ENCODE results near the gene GJB2.

DNA sequence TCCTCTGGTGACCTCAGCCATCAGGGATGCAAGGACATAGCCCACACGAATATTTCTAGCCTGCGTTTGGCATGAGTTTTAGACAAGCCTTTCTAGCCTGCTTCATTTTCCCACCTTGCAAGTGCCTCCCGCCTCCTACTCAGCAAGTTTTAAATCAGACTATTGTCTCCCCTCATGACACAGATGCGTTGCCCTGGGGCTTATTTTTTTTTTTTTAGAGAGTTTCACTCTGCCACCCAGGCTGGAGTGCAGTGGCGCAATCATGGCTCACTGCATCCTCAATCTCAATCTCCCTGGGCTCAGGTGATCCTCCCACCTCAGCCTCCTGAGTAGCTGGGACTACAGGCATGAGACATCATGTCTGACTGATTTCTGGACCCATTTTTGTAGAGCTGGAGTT lies 14.6 kb downstream of the GJB2 start:
- no peak for TF ChIP-seq YY1 (IDR thresholded peaks at IDR 0.05; ENCODE audit: insufficient read depth, insufficient read length)
- TF ChIP-seq SUZ12 (IDR thresholded peaks at IDR 0.05; ENCODE audit: extremely low read depth, insufficient read depth, insufficient read length) = no peak
